Immature natural killer cell (primary cell): Measurements from ENCODE around the gene TPPP. TPM values are rescaled to one million over a fixed set of nuclear protein-coding genes. Genes with fewer than 3 reads are reported as not detected.

Experiments
- DNase-seq, 3 donors: peaks; one replicate each; pipeline ENCODE4 v3.0.0; 2022; ENCODE audit warnings: mixed read lengths in 1 of 3
- H3K27ac Mint-ChIP-seq, 6 donors: one replicate each; pipeline ENCODE4 v1.8.0; 2020; ENCODE audit warnings: mixed read lengths in 6 of 6, mild to moderate bottlenecking in 5 of 6, inconsistent platforms in 4 of 6, moderate library complexity in 3 of 6
- H3K27me3 Mint-ChIP-seq, 3 donors: one replicate each; pipeline ENCODE4 v1.8.0; 2020 to 2021; ENCODE audit warnings: low read depth in 3 of 3, mild to moderate bottlenecking in 3 of 3, mixed read lengths in 3 of 3, moderate library complexity in 3 of 3, inconsistent platforms in 1 of 3
- H3K36me3 Mint-ChIP-seq, 3 donors: one replicate each; pipeline ENCODE4 v1.8.0; 2020; ENCODE audit warnings: mixed read lengths in 3 of 3, inconsistent platforms in 2 of 3, mild to moderate bottlenecking in 2 of 3
- H3K4me1 Mint-ChIP-seq, 2 donors: one replicate each; pipeline ENCODE4 v1.8.0; 2020; ENCODE audit warnings: inconsistent platforms in 2 of 2, mild to moderate bottlenecking in 2 of 2, mixed read lengths in 2 of 2, moderate library complexity in 1 of 2
- H3K4me3 Mint-ChIP-seq, 5 donors: one replicate each; pipeline ENCODE4 v1.8.0; 2020; ENCODE audit warnings: mild to moderate bottlenecking in 5 of 5, mixed read lengths in 5 of 5, inconsistent platforms in 3 of 5, moderate library complexity in 3 of 5
- H3K9me3 Mint-ChIP-seq, 6 donors: one replicate each; pipeline ENCODE4 v1.8.0; 2020; ENCODE audit warnings: mild to moderate bottlenecking in 6 of 6, mixed read lengths in 6 of 6, inconsistent platforms in 4 of 6, moderate library complexity in 3 of 6
- polyA plus RNA-seq, 3 donors: library from polyadenylated mRNA; unstranded; fragments of 300-500 nt; fragmentation: Illumina TruSeq; gene quantifications; one replicate each; pipeline ENCODE4 v1.2.3, GENCODE V29; 2021

Gene TPPP
- polyA plus RNA-seq, 3 donors from 2014 or later, result 0.19 TPM; not detected in 1

- Mint-ChIP-seq H3K36me3 (peaks cover 5 to 40% (median 8%) of the 10 kb centered on the region in 3 donors), H3K27me3 (peaks cover 0 to 2% (median 0%) of the 10 kb centered on the region in 3 donors), H3K27ac (no peak overlapping the region), H3K4me1 (no peaks in the 10 kb centered on the region), H3K4me3 (no peak overlapping the region), H3K9me3 (no peaks in the 10 kb centered on the region)
- no peak for DNase-seq
Measured at GRCh38 chr5:622946-623522, 70.1 kb downstream of the TPPP start.

GRCh38 chr5:622359-622758, 70.8 kb downstream of the TPPP start:
- peaks cover 0 to 2% (median 1%) of the 10 kb centered on the region in 3 donors for H3K27me3 Mint-ChIP-seq
- H3K27ac Mint-ChIP-seq, result no peak overlapping the region
- H3K4me3 Mint-ChIP-seq, result no peak overlapping the region
- DNase-seq, result no peak
- no peaks in the 10 kb centered on the region for H3K4me1 Mint-ChIP-seq
- no peaks in the 10 kb centered on the region for H3K9me3 Mint-ChIP-seq
- peaks cover 5 to 37% (median 8%) of the 10 kb centered on the region in 3 donors for H3K36me3 Mint-ChIP-seq

GRCh38 chr5:621341-621761, 71.8 kb downstream of the TPPP start:
- Mint-ChIP-seq H3K4me3 (no peak overlapping the region), H3K9me3 (no peaks in the 10 kb centered on the region), H3K4me1 (peaks cover 1 to 3% of the 10 kb centered on the region in 2 donors), H3K27me3 (peaks cover 0 to 2% (median 1%) of the 10 kb centered on the region in 3 donors), H3K27ac (no peak overlapping the region), H3K36me3 (peaks cover 0 to 35% (median 8%) of the 10 kb centered on the region in 3 donors)
- DNase-seq, result no peak

- DNase-seq, result no peak
- Mint-ChIP-seq H3K9me3 (no peaks in the 10 kb centered on the region), H3K36me3 (peaks cover 0 to 31% (median 8%) of the 10 kb centered on the region in 3 donors), H3K27ac (no peak overlapping the region), H3K4me3 (no peak overlapping the region), H3K4me1 (peaks cover 3 to 5% of the 10 kb centered on the region in 2 donors), H3K27me3 (peaks cover 0 to 2% (median 1%) of the 10 kb centered on the region in 3 donors)
Measured at GRCh38 chr5:620586-621180, 72.5 kb downstream of the TPPP start.

GRCh38 chr5:620152-620551, 73.0 kb downstream of the TPPP start:
- H3K36me3 Mint-ChIP-seq, result peaks cover 0 to 33% (median 9%) of the 10 kb centered on the region in 3 donors

GRCh38 chr5:619444-619843, 73.7 kb downstream of the TPPP start:
- DNase-seq, result no peak
- Mint-ChIP-seq H3K27me3 (peaks cover 0 to 6% (median 2%) of the 10 kb centered on the region in 3 donors), H3K4me1 (peaks cover 3 to 11% of the 10 kb centered on the region in 2 donors), H3K27ac (no peak overlapping the region), H3K4me3 (no peak overlapping the region), H3K36me3 (peaks cover 0 to 28% (median 9%) of the 10 kb centered on the region in 3 donors), H3K9me3 (no peaks in the 10 kb centered on the region)

More at GRCh38 chr5:620152-620551, 73.0 kb downstream of the TPPP start:
- Mint-ChIP-seq H3K4me3 (no peak overlapping the region), H3K27ac (no peak overlapping the region), H3K4me1 (peaks cover 3 to 5% of the 10 kb centered on the region in 2 donors), H3K27me3 (peaks cover 0 to 3% (median 2%) of the 10 kb centered on the region in 3 donors), H3K9me3 (no peaks in the 10 kb centered on the region)
- DNase-seq, result no peak

- H3K27me3 Mint-ChIP-seq, result peaks cover 0 to 6% (median 2%) of the 10 kb centered on the region in 3 donors
- DNase-seq, result no peak
- peaks cover 0 to 26% (median 9%) of the 10 kb centered on the region in 3 donors for H3K36me3 Mint-ChIP-seq
- H3K4me1 Mint-ChIP-seq, result peaks cover 4 to 18% of the 10 kb centered on the region in 2 donors
- H3K9me3 Mint-ChIP-seq, result no peaks in the 10 kb centered on the region
- H3K4me3 Mint-ChIP-seq, result no peak overlapping the region
- no peak overlapping the region for H3K27ac Mint-ChIP-seq
Measured at GRCh38 chr5:618450-618849, 74.7 kb downstream of the TPPP start.

GRCh38 chr5:617896-618295, 75.3 kb downstream of the TPPP start:
- Mint-ChIP-seq H3K27me3 (peaks cover 0 to 6% (median 4%) of the 10 kb centered on the region in 3 donors), H3K9me3 (no peaks in the 10 kb centered on the region), H3K36me3 (peaks cover 0 to 26% (median 9%) of the 10 kb centered on the region in 3 donors), H3K4me1 (peaks cover 7 to 22% of the 10 kb centered on the region in 2 donors), H3K4me3 (no peak overlapping the region), H3K27ac (no peak overlapping the region)
- DNase-seq, result no peak

GRCh38 chr5:616484-617039, 76.6 kb downstream of the TPPP start:
- no peak for DNase-seq
- H3K4me1 Mint-ChIP-seq, result peaks cover 11 to 27% of the 10 kb centered on the region in 2 donors
- no peak overlapping the region for H3K4me3 Mint-ChIP-seq
- H3K9me3 Mint-ChIP-seq, result no peaks in the 10 kb centered on the region
- H3K36me3 Mint-ChIP-seq, result peaks cover 0 to 22% (median 9%) of the 10 kb centered on the region in 3 donors
- H3K27me3 Mint-ChIP-seq, result peaks cover 0 to 6% (median 6%) of the 10 kb centered on the region in 3 donors
- no peak overlapping the region for H3K27ac Mint-ChIP-seq

GRCh38 chr5:612498-613424, 80.4 kb downstream of the TPPP start:
- DNase-seq, result no peak
- H3K9me3 Mint-ChIP-seq, result no peaks in the 10 kb centered on the region
- H3K4me1 Mint-ChIP-seq, result peaks cover 22 to 36% of the 10 kb centered on the region in 2 donors

GRCh38 chr5:611731-612486, 81.2 kb downstream of the TPPP start, which contains the start of gene CEP72:
Gene CEP72, plus strand, starts transcription at chr5:612340. Its CDS starts 22 bp downstream, at chr5:612362.
- H3K4me1 Mint-ChIP-seq, result peaks cover 27 to 42% of the 10 kb centered on the region in 2 donors
- peak within 1 kb of the TSS; percentile 84 to 98 (median 96) for H3K4me3 Mint-ChIP-seq
- H3K9me3 Mint-ChIP-seq, result no peaks in the 10 kb centered on the region

More at GRCh38 chr5:612498-613424, 80.4 kb downstream of the TPPP start:
- peak overlapping the region; percentile 84 to 98 (median 96) for H3K4me3 Mint-ChIP-seq
- peaks cover 0 to 9% (median 5%) of the 10 kb centered on the region in 3 donors for H3K36me3 Mint-ChIP-seq
- peaks cover 3 to 5% (median 4%) of the 10 kb centered on the region in 3 donors for H3K27me3 Mint-ChIP-seq
- peak overlapping the region; percentile 79 to 93 (median 84) for H3K27ac Mint-ChIP-seq

More at GRCh38 chr5:611731-612486, 81.2 kb downstream of the TPPP start, which contains the start of gene CEP72:
- H3K36me3 Mint-ChIP-seq, result peaks cover 0 to 9% (median 5%) of the 10 kb centered on the region in 3 donors
- peak within 1 kb of the TSS; percentile 79 to 93 (median 84) for H3K27ac Mint-ChIP-seq
- H3K27me3 Mint-ChIP-seq, result peaks cover 3 to 5% (median 4%) of the 10 kb centered on the region in 3 donors
- peak; percentile 85 to 90 (median 87) for DNase-seq
